ENCODE measurements around the gene GRIK4.

DNA sequence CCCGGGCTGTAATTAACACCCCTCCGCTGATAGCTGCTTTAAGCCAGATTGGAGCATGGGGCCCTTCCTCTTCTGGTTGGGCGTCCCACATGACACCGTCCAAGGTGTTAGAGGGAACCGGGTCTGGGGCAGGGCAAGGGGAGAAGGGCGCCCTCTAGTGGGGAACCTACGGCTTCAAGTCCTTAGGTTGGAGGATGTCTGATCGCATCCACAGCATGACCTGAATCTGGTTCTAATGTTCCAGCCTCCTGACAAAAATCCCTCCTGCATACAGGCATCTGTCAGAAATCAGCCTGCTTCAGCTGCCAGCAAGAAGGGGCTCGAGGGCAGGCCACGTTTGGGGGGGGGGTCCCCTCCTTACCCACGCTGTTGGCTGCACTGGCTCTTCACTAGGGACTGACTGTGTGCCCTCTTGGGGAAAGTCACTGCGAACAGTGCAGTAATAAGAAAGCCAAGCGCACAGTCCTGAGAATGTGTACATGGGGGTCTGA is 418.2 kb downstream of the GRIK4 start:
- TF ChIP-seq, protein P1, sequence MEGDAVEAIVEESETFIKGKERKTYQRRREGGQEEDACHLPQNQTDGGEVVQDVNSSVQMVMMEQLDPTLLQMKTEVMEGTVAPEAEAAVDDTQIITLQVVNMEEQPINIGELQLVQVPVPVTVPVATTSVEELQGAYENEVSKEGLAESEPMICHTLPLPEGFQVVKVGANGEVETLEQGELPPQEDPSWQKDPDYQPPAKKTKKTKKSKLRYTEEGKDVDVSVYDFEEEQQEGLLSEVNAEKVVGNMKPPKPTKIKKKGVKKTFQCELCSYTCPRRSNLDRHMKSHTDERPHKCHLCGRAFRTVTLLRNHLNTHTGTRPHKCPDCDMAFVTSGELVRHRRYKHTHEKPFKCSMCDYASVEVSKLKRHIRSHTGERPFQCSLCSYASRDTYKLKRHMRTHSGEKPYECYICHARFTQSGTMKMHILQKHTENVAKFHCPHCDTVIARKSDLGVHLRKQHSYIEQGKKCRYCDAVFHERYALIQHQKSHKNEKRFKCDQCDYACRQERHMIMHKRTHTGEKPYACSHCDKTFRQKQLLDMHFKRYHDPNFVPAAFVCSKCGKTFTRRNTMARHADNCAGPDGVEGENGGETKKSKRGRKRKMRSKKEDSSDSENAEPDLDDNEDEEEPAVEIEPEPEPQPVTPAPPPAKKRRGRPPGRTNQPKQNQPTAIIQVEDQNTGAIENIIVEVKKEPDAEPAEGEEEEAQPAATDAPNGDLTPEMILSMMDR (conservative IDR thresholded peaks at IDR 0.05; ENCODE audit: low read depth, low read length) = peak; percentile 92
- TF ChIP-seq EZH2 (IDR thresholded peaks at IDR 0.05; ENCODE audit: low read length, unreplicated experiment) = no peak

Data from PC-3 (cell line).